HG02973 (cell line): ENCODE data around the gene NANOGP8.

Source experiments
- ATAC-seq: cut with Tn5 transposase; IDR thresholded peaks from one replicate; pipeline ENCODE4 v1.9.1; 2021; ENCODE audit warnings: moderate library complexity; ENCODE audit not compliant: unreplicated experiment

Gene NANOGP8

GRCh38 chr15:35061825-35062737 lies 23.0 kb downstream of the NANOGP8 start:
- ATAC-seq, result peak; percentile 79

GRCh38 chr15:35061161-35061824 lies 23.8 kb downstream of the NANOGP8 start:
- no peak for ATAC-seq

- no peak for ATAC-seq
These were observed 24.5 kb downstream of the NANOGP8 start for GRCh38 chr15:35060591-35060990.

- ATAC-seq, result no peak
These were observed 26.5 kb downstream of the NANOGP8 start for GRCh38 chr15:35058534-35059054.

- ATAC-seq, result no peak
These were observed 29.5 kb downstream of the NANOGP8 start for GRCh38 chr15:35055416-35056105.

GRCh38 chr15:35054380-35054779 lies 30.7 kb downstream of the NANOGP8 start:
- no peak for ATAC-seq

GRCh38 chr15:35047996-35048395 lies 37.1 kb downstream of the NANOGP8 start:
- ATAC-seq, result no peak

- no peak for ATAC-seq
These were observed 37.6 kb downstream of the NANOGP8 start for GRCh38 chr15:35047528-35047927.

GRCh38 chr15:35043373-35044095 lies 41.6 kb downstream of the NANOGP8 start:
- no peak for ATAC-seq

GRCh38 chr15:35040339-35041255 lies 44.5 kb downstream of the NANOGP8 start:
- ATAC-seq, result no peak

GRCh38 chr15:35038626-35039451 lies 46.3 kb downstream of the NANOGP8 start:
- ATAC-seq, result no peak
